PC-3 (cell line): ENCODE data around the gene HYCC2. TPM values are rescaled to one million over a fixed set of nuclear protein-coding genes. Genes with fewer than 3 reads are reported as not detected.
"Not testable (repeated sequence)": the region's sequence is repeated elsewhere in the genome, so short reads cannot be mapped to it uniquely, and the experiment has no call there.

Source experiments
- ATAC-seq: fragments of 200-7000 bp; cut with Tn5 transposase; 2 replicates; pipeline ENCODE4 v1.9.1; 2020; ENCODE audit warnings: mild to moderate bottlenecking, moderate library complexity
- BruUV-seq: library from RNA; stranded (reverse); fragments of 400-500 nt; replicated peaks from 2 replicates; lab custom pipeline; 2021; lab: Mats Ljungman, UMichigan
- CTCF ChIA-PET: fragments of 300-600 bp; sonication (Branson Sonifier 250); formaldehyde crosslinking; loops from one replicate; lab custom pipeline; 2022; ENCODE audit warnings: antibody characterized with exemption; lab: Charles Lee
- POLR2A ChIA-PET: fragments of 300-600 bp; sonication (Branson Sonifier 250); formaldehyde crosslinking; loops from one replicate; lab custom pipeline; 2022; ENCODE audit warnings: antibody characterized with exemption; ENCODE audit not compliant: unreplicated experiment; lab: Charles Lee
- DNase-seq: peaks from one replicate; pipeline ENCODE4 v3.0.0-alpha.2; 2015
- H2AFZ ChIP-seq: fragments of 300-600 bp; sonication (generic); 2 replicates; pipeline ENCODE4 v1.6.0; 2016; ENCODE audit warnings: antibody characterized with exemption, low read length
- H3F3A ChIP-seq: fragments of 300-600 bp; sonication (generic); one replicate; pipeline ENCODE4 v1.6.0; 2017; ENCODE audit warnings: antibody characterized with exemption, low read length, control low read depth, mild to moderate bottlenecking; ENCODE audit not compliant: unreplicated experiment
- H3K27ac ChIP-seq: fragments of 300-600 bp; sonication (generic); 2 replicates; pipeline ENCODE4 v1.5.1; 2016; ENCODE audit warnings: mild to moderate bottlenecking, low read length
- H3K27me3 ChIP-seq: fragments of 300-600 bp; sonication (generic); 2 replicates; pipeline ENCODE4 v1.6.1; 2016; ENCODE audit warnings: low read length, mixed read lengths
- H3K36me3 ChIP-seq: fragments of 300-600 bp; sonication (generic); 2 replicates; pipeline ENCODE4 v1.6.1; 2016; ENCODE audit warnings: low read depth, mixed run types, low read length, mixed read lengths
- H3K4me1 ChIP-seq: fragments of 300-600 bp; sonication (generic); 2 replicates; pipeline ENCODE4 v1.5.1; 2016; ENCODE audit warnings: low read length; ENCODE audit not compliant: insufficient read depth
- H3K4me2 ChIP-seq: fragments of 300-600 bp; sonication (generic); 2 replicates; pipeline ENCODE4 v1.6.0; 2016; ENCODE audit warnings: low read length
- H3K4me3 ChIP-seq: fragments of 300-600 bp; sonication (generic); 2 replicates; pipeline ENCODE4 v1.5.1; 2016; ENCODE audit warnings: mild to moderate bottlenecking, low read length, mixed read lengths
- H3K79me2 ChIP-seq: fragments of 300-600 bp; sonication (generic); 2 replicates; pipeline ENCODE4 v1.6.1; 2017; ENCODE audit warnings: low read length, mixed read lengths
- H3K9ac ChIP-seq: fragments of 300-600 bp; sonication (generic); 2 replicates; pipeline ENCODE4 v1.6.0; 2016; ENCODE audit warnings: mild to moderate bottlenecking, low read length
- H3K9me2 ChIP-seq: fragments of 300-600 bp; sonication (generic); replicated peaks from 2 replicates; pipeline ENCODE4 v1.6.1; 2016; ENCODE audit warnings: mixed run types, low read length, mixed read lengths
- H3K9me3 ChIP-seq: fragments of 300-600 bp; sonication (generic); 2 replicates; pipeline ENCODE4 v1.6.1; 2016; ENCODE audit warnings: low read length, mixed read lengths
- H4K20me1 ChIP-seq: fragments of 300-600 bp; sonication (generic); 2 replicates; pipeline ENCODE4 v1.6.1; 2016; ENCODE audit warnings: low read length, mixed read lengths
- CTCF ChIP-seq: fragments of 300-600 bp; sonication (generic); conservative IDR thresholded peaks from 2 replicates; pipeline ENCODE4 v1.5.1; 2017; ENCODE audit warnings: antibody characterized with exemption, low read depth, mild to moderate bottlenecking, low read length
- EZH2 ChIP-seq: fragments of 300-600 bp; sonication (generic); IDR thresholded peaks from one replicate; pipeline ENCODE4 v1.6.1; 2017; ENCODE audit warnings: antibody characterized with exemption, mild to moderate bottlenecking, low read length; ENCODE audit not compliant: unreplicated experiment
- EZH2phosphoT487 ChIP-seq: fragments of 300-600 bp; sonication (generic); IDR thresholded peaks from 2 replicates; pipeline ENCODE4 v1.6.1; 2018; ENCODE audit warnings: mild to moderate bottlenecking, antibody characterized with exemption, low read length, borderline replicate concordance
- intact Hi-C: fragments of 100-400 bp; cut with micrococcal nuclease; formaldehyde crosslinking; loops from 2 replicates; pipeline ENCODE4 v1.9.0; 2023
- total RNA-seq: library from RNA; depleted of rRNA; stranded (reverse); fragments of >200 nt; gene quantifications from 2 replicates; pipeline ENCODE4 v1.2.3, GENCODE V29; 2014

HYCC2 gene
- total RNA-seq, 1 experiment from 2014 or later: 3.6 TPM

- Histone ChIP-seq H3K79me2 (peaks cover 76% of the 10 kb centered on the region), H3K9ac (no peak overlapping the region), H3F3A (no peaks in the 10 kb centered on the region), H2AFZ (no peak overlapping the region), H3K9me3 (no peaks in the 10 kb centered on the region), H3K27ac (no peak overlapping the region), H4K20me1 (no peaks in the 10 kb centered on the region), H3K36me3 (no peaks in the 10 kb centered on the region), H3K27me3 (no peaks in the 10 kb centered on the region), H3K9me2 (no peaks in the 10 kb centered on the region), H3K4me1 (no peaks in the 10 kb centered on the region), H3K4me2 (no peak overlapping the region), H3K4me3 (no peak overlapping the region)
- ChIA-PET POLR2A (interaction anchor here (0.6 kb wide), 1 partner anchor 86 kb away, joined by 4 read pairs; no protein-coding TSS in a partner anchor), CTCF (no interaction called here)
- TF ChIP-seq EZH2: no peak
- no peak for TF ChIP-seq EZH2phosphoT487
- no peak for TF ChIP-seq CTCF
- no peak for DNase-seq
- no TSS peak for BruUV-seq
- no peak for ATAC-seq
- intact Hi-C loops: no loop called here
These were observed 14.4 kb downstream of the HYCC2 start for GRCh38 chr2:201057087-201057521.

DNA sequence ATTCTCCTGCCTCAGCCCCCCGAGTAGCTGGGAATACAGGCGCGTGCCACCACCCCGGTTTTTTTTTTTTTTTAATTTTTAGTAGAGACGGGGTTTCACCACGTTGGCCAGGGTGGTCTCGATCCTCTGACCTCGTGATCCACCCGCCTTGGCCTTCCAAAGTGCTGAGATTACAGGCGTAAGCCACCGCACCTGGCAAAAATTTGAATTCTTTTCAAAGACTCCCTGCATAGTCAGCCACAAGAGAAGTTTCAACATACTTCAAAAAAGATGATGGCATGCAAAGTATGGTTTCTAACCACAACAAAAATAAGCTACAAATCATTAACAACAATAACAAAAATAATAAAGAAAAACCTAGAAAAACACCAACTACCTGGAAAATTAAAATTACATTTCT lies 22.0 kb downstream of the HYCC2 start:
- Histone ChIP-seq H3K79me2 (peaks cover 75% of the 10 kb centered on the region), H4K20me1 (no peaks in the 10 kb centered on the region), H3K4me1 (no peaks in the 10 kb centered on the region), H3K27me3 (no peaks in the 10 kb centered on the region), H3K4me3 (no peak overlapping the region), H2AFZ (no peak overlapping the region), H3F3A (no peaks in the 10 kb centered on the region), H3K9ac (no peak overlapping the region), H3K27ac (no peak overlapping the region), H3K4me2 (no peak overlapping the region), H3K9me2 (no peaks in the 10 kb centered on the region), H3K9me3 (no peaks in the 10 kb centered on the region), H3K36me3 (no peaks in the 10 kb centered on the region)
- ATAC-seq: no peak
- intact Hi-C loops: no loop called here
- no TSS peak for BruUV-seq
- TF ChIP-seq CTCF: no peak
- DNase-seq: no peak
- CTCF ChIA-PET: no interaction called here
- POLR2A ChIA-PET: no interaction called here

- DNase-seq (no peak), ATAC-seq (no peak)
- POLR2A ChIA-PET: no interaction called here
- Histone ChIP-seq H3K9me2 (no peaks in the 10 kb centered on the region), H4K20me1 (no peaks in the 10 kb centered on the region), H3K4me3 (no peak overlapping the region), H3F3A (no peaks in the 10 kb centered on the region), H3K9ac (no peak overlapping the region), H3K4me1 (no peaks in the 10 kb centered on the region), H3K79me2 (peaks cover 61% of the 10 kb centered on the region), H3K9me3 (no peaks in the 10 kb centered on the region), H3K36me3 (no peaks in the 10 kb centered on the region), H3K27ac (no peak overlapping the region), H3K4me2 (no peak overlapping the region), H3K27me3 (no peaks in the 10 kb centered on the region), H2AFZ (no peak overlapping the region)
- BruUV-seq: no TSS peak
- TF ChIP-seq EZH2phosphoT487 (no peak), EZH2 (no peak), CTCF (no peak)
- intact Hi-C loops: no loop called here
- CTCF ChIA-PET: no interaction called here
These were observed 24.6 kb downstream of the HYCC2 start for GRCh38 chr2:201046881-201047280.

- H3F3A ChIP-seq, intact Hi-C loops, DNase-seq, BruUV-seq, H3K4me1 ChIP-seq, CTCF ChIA-PET, H3K4me2 ChIP-seq, H3K9ac ChIP-seq, H3K36me3 ChIP-seq, H3K4me3 ChIP-seq, POLR2A ChIA-PET, H4K20me1 ChIP-seq, H3K27me3 ChIP-seq, H3K9me2 ChIP-seq, H2AFZ ChIP-seq, ATAC-seq, H3K9me3 ChIP-seq, H3K27ac ChIP-seq: not testable (repeated sequence)
- H3K79me2 ChIP-seq: peaks cover 32% of the 10 kb centered on the region
These were observed 28.4 kb downstream of the HYCC2 start for GRCh38 chr2:201043050-201043449.

DNA sequence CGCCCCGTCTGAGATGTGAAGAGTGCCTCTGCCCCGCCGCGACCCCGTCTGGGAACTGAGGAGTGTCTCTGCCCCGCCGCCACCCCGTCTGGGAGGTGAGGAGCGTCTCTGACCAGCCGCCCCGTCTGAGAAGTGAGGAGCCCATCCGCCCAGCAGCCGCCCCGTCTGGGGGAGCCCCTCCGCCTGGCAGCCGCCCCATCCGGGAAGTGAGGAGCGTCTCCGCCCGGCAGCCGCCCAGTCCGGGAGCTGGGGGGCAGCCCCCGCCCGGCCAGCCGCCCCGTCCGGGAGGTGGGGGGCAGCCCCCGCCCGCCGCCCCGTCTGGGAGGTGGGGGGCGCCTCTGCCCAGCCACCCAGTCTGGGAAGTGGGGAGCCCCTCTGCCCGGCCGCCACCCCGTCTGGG lies 29.0 kb downstream of the HYCC2 start:
- BruUV-seq, H3K9ac ChIP-seq, H3K4me1 ChIP-seq, ATAC-seq, H3K36me3 ChIP-seq, H3K4me2 ChIP-seq, H3K27ac ChIP-seq, POLR2A ChIA-PET, H3K9me2 ChIP-seq, H4K20me1 ChIP-seq, intact Hi-C loops, H3K27me3 ChIP-seq, H3F3A ChIP-seq, H2AFZ ChIP-seq, H3K9me3 ChIP-seq, H3K4me3 ChIP-seq, CTCF ChIA-PET, DNase-seq: not testable (repeated sequence)
- H3K79me2 ChIP-seq: peaks cover 26% of the 10 kb centered on the region
